Measurements from ENCODE around the gene NRARP. TPM values are rescaled to one million over a fixed set of nuclear protein-coding genes. Genes with fewer than 3 reads are reported as not detected.

Gene NRARP
- total RNA-seq, 1 experiment from 2014 or later, result 22.2 TPM

GRCh38 chr9:137306850-137307254 is 4.8 kb upstream of the NRARP start:
- DNase-seq (ENCODE audit: low read depth, low spot score), result no peak
- Histone ChIP-seq H3K9ac (ENCODE audit: low read length) (no peak overlapping the region), H3K4me2 (ENCODE audit: low read length) (no peak overlapping the region), H3K4me1 (ENCODE audit: control insufficient read depth in 1 of 2, insufficient read depth in 2 of 2, low read length in 2 of 2) (peaks cover 22 to 51% of the 10 kb centered on the region in 2 experiments), H2AFZ (ENCODE audit: low read depth, low read length, poor library complexity, severe bottlenecking) (no peak overlapping the region), H3K9me3 (ENCODE audit: control insufficient read depth in 1 of 2, insufficient read depth in 1 of 2, low read depth in 1 of 2, low read length in 2 of 2) (no peaks in the 10 kb centered on the region), H3K36me3 (ENCODE audit: control insufficient read depth in 1 of 2, insufficient read depth in 2 of 2, low read length in 2 of 2) (no peaks in the 10 kb centered on the region), H3K27ac (ENCODE audit: low read depth, low read length) (no peak overlapping the region), H3K4me3 (replicated peaks in 1 of 2; ENCODE audit: low read depth in 1 of 2, low read length in 2 of 2) (no peak overlapping the region), H3K79me2 (ENCODE audit: insufficient read depth, low read length) (no peaks in the 10 kb centered on the region), H4K20me1 (ENCODE audit: insufficient read depth) (no peaks in the 10 kb centered on the region), H3K9me2 (ENCODE audit: insufficient read depth) (no peaks in the 10 kb centered on the region), H3K27me3 (ENCODE audit: insufficient read depth, low read length) (no peaks in the 10 kb centered on the region)
- no peak for ATAC-seq
- no TSS peak for BruUV-seq (replicated peaks)
- intact Hi-C loops (cut with micrococcal nuclease), result no loop called here
- no peak for TF ChIP-seq EZH2phosphoT487 (IDR thresholded peaks at IDR 0.05; ENCODE audit: borderline replicate concordance)
- no peak for TF ChIP-seq CBX3 (IDR thresholded peaks at IDR 0.05; ENCODE audit: low read depth)
- TF ChIP-seq JUND (IDR thresholded peaks at IDR 0.05), result no peak
- no peak for TF ChIP-seq YY1 (IDR thresholded peaks at IDR 0.05; ENCODE audit: extremely low read depth, insufficient replicate concordance, low read depth, low read length)
- TF ChIP-seq REST (IDR thresholded peaks at IDR 0.05; ENCODE audit: low read depth), result no peak
- no peak for TF ChIP-seq ATF3 (IDR thresholded peaks at IDR 0.05)
- TF ChIP-seq ZFX (IDR thresholded peaks at IDR 0.05), result no peak
- TF ChIP-seq ZBTB33 (IDR thresholded peaks at IDR 0.05; ENCODE audit: extremely low read depth, insufficient replicate concordance, low read length), result no peak
- POLR2A ChIA-PET, result interaction anchor here (1.4 kb wide), 1 partner anchor 9 kb away, joined by 3 read pairs; no protein-coding TSS in a partner anchor
- CTCF ChIA-PET, result no interaction called here
- RAD21 ChIA-PET (ENCODE audit: low non-redundant PET in 1 of 2, low total read pairs in 2 of 2, uncharacterized antibody in 2 of 2, unreplicated experiment in 2 of 2), result no interaction called here
